HG02938 (cell line): ENCODE measurements around the gene ELL.

Experiments
- ATAC-seq: cut with Tn5 transposase; IDR thresholded peaks from one replicate; pipeline ENCODE4 v1.9.1; 2021; ENCODE audit warnings: mild to moderate bottlenecking, moderate library complexity; ENCODE audit not compliant: unreplicated experiment

ELL gene

DNA sequence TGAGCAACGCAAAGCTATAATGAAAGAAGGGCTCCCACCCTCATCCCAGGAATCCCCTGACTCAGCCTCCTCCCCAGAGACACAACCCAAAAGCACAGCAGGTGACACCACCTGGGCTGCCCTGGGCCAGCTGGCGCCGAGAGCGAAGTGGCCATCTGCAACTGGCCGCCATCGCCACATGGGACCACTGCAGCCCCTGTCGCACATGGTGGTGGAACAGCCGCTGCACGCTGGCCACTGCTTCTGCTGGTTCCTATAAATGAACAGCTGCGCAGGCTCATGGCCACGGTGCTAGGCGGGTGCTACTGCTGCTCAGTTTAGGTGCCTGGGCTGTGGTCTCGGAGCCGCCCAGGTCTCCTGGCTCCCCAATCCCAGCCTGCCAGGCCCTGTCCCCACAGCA is 72.3 kb downstream of the ELL start:
- no peak for ATAC-seq

DNA sequence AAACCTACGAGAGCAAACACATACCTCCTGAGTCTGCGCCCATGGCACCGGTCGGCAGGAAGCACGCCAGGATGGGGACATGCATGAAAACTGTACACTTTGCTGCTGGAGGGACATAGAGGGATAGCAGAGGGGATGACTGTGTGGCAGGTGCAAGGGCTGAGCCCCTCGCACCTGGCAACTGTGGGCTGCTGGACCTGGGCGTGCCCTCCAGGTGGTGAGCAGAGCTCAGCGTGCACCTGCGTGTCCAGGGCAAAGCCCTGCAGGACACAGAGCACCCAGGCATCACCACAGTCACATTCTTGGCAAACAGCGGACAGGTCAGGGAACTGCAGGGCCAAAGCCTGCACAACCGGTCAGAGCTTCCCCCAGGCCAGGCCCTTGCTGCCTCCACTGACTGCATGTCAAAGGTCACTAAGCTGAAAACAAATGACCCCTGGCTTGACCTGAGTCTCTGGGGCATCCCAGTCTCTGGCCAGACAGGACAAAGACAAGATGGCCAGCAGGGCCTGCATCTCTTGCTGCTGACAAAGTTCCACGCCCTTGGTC is 75.0 kb downstream of the ELL start:
- no peak for ATAC-seq

DNA sequence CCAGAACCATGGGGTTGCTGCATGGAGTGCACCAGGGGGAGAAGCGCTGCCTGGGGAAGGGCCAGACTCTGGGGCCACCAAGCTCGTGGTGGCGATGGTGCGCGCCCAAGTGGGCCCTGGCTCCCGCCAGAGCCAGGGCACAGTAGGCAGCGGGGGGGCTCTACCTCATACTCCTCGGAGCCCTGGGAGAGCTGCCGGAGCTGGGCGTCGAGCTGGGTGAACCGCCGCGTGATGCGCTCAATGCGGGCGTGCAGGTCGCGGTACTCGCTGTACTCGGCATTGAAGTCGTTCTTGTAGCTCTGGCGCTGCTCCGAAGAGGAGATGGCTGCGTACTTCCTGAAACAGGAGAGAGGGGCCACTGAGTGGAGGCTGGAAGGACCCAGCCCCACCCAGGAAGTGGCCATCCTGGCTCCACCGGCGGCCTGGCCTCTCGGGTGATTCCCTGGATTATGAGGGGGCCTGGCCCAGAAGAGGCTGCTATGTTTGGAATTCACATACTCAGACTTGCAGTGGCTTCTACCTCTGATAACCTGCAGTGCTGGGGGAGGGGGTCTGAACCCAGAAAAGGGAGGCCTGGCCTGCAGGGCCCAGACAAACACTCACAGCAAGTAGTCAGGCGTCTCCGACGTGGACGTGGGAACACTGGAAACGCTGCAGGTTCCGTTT is 75.6 kb downstream of the ELL start:
- ATAC-seq, result no peak

DNA sequence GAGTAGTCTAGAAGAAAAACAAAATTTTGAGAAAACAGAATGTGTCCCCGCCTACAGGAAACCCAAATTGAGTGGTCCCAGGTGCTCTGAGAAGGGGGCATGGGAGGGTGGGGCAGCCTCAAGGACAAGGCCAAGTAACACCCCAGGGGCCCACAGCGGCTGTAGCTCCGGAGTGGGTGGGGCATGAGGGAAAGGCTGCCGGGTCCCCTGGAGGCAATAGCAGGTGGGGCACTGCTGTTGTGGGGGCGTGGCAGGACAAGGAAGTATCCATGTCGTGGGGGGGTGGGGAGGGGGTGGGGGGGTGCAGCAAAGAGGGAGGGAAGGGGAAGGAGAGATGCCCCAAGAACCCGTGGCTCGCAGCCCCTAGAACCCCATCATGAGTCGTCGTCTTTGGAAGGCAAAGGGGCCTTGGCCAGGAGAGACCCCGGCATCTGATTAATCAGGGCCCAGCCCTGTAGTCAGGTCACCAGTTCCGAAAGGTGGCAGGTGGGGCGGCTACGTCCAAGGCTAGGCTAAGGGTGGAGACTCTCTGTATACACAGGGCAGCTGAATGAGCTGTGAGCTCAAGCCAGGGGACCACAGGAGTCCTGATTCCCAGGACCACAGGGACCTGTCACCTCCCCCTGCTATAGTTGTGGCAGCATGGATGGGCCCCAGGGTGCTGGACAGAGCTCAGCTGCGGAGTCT is 76.5 kb downstream of the ELL start:
- ATAC-seq, result no peak

DNA sequence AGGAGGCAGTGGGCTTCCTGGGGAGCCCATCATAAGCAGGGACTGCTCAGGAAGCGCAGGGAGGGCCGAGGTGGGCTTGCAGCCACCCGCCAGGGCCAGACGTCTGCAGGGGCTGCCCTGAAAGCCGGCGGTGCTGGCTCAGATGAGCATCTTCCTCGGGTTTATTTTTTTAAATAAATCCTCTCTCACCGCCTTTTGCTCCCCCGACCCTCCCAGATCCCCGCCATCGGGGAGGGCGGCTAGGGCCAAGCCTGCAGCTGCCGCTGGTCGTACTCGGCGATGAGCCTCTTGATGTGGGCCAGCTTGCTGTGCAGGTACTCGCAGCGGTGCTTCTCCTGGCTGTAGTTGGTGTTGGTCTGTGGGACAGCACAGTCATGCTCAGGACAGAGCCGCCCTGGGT is 77.4 kb downstream of the ELL start:
- ATAC-seq, result no peak

DNA sequence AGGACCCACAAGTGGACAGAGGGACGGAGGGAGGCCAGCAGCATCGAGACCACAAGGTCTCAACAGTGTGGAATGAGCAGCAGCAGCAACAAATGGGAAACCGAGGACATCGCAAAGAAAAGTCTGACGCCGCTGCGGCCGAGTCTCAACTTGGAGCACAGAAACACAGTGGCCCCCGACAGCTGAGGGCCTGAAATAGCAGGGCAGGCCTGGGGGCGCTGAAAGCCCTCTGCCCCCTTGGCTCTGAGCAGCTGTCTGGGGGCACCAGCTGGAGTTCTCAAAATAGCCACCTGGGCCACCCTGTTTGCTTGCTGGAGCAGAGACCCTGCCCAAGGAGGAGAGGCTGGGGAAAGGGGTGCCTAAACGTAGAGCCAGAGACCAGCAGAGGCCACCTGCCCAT is 78.0 kb downstream of the ELL start:
- ATAC-seq, result no peak

DNA sequence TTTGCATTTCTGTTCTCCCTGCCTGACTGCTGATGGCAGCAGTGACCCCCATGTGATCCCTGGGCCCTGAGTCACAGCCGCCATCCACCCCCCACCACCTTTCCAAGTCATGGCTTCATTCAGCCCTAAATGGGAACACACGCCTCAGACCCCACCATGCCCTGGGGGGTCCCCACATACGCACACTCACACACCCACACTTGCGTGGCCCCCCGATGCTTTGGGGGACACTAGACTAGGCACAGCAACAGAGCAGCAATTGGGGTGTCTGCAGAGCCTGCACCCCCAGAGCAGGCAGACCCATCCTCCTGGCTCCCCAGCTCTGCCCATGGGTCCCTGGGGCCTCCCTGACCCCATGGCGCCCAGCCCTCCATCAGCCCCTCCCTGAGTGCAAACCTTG is 78.5 kb downstream of the ELL start:
- ATAC-seq, result no peak

DNA sequence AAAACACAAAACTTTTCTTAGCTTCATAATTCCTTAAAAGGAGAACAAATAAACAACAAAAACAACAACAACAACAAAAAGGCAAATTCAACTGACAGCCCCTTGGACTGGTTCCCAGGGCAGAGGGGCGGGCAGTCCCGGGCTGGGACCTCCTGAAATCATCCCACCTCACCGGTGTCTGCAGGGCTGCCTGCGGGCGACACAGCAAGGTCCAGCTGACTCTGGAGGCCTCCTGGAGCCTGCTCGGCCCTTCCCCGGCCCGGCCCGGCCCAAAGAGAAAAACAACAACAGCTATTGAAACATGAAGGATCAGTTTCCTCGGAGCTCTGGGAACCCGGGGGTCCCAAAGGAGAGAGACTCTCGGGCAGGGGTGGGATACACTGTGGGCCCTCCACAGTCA is 78.9 kb downstream of the ELL start:
- ATAC-seq, result no peak

DNA sequence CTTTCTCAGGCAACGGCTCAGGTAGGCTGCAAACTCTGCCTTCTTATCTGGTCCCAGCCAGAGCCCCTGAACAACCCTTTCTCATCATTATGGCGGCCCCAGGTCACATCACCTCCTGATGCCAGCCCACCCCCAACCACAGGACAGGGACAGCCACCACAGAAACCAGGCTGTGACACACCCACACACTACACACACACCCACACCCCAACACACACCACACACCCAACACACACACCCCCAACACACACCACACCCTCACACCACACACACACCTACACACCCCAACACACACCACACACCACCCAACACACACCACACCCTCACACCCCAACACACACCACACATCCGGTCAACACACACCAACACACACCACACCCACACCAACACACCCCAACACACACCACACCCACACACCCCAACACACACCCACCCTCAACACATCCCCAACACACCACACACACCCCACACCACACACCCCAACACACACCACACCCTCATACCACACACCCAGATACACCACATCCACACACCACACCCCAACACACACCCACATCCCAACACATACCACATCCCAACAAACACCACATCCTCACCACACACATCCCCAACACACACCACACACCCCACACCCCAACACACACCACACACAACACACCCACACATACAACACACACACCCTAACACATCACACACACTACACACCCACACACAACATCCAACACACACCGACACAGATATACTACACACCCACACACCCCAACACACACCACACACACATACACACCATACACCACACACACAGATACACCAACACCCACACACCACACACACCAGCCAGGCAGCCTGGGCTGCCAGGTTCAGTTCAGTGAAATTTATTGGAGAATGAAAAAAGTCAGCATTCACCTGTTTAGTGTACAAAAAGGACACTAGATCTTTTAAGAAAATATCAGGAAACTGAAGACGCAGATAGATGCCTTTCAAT is 79.8 kb downstream of the ELL start:
- no peak for ATAC-seq

DNA sequence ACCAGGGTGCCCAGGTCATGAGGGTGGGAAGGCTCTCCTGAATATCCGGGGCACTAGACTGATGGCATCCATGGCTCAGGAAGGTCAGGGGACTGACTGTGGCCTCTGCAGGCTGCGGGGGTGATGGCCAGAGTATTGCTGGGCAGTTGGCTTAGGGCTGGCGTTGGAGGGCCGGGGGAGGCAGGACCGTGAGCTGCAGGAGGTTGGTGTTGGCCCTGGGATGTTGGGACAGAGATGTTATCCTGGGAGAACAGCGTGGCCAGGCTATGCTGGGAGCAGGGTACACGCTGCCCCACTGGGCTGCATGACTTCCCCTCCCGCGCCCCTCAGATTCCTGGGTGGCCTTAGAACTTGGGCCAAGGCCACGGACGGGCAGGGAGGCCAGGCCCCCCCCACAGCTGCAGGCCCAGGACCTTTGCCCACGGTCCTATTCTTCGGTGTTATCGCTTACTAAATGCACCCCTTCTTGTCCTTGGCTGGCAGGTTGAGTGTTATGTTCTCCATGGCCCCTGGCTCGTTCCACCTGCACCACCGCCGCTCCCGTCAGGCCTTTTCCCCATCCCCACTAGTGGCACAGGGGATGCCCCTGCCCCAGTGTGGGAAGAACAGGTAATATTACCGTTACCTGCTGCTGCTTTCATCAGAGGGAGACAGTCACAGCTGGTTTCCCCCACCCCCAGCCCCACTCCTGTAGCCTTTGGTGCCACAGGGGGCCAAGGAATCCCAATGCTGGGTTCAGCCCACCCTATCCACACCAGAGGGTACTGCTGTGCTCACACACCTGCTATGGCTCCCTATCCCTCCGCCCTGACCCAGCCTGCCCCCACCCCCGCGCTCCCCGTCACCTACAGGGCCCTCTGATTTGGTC is 80.7 kb downstream of the ELL start:
- no peak for ATAC-seq

DNA sequence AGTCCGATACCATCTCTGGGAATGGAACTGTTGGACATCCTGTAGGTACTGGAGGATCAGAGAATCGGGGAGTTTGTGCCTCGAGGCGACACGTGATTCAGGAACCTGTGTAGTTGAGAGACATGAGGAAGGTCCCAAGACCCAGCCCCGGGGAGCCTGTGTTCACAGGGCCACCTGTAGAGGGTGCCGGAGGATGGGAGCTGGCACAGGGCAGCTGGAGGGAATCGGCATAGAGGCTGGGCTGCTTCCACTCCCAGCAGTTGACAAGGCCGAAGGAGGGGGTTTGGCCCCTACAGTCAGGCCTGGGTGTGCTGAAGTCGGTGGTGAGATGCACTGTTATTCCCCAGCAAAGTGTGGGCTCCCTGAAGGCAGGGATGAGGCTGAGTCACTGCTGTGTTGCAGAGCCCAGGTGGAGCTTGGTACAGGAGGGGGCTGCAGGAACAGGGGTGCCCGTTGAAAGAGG is 81.4 kb downstream of the ELL start:
- no peak for ATAC-seq

DNA sequence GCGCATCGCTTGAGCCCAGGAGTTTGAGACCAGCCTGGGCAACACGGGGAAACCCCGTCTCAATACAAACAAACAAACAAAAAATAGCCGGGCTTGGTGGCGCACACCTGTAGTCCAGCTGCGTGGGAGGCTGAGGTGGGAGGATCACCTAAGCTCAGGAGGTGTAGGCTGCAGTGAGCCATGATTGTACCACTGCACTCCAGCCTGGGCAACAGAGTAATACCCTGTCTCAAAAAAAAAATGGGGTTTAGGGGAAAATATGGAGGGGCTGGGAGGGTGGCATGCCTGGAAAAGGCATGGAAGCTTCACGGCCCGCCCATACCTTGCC is 82.0 kb downstream of the ELL start:
- ATAC-seq, result no peak

DNA sequence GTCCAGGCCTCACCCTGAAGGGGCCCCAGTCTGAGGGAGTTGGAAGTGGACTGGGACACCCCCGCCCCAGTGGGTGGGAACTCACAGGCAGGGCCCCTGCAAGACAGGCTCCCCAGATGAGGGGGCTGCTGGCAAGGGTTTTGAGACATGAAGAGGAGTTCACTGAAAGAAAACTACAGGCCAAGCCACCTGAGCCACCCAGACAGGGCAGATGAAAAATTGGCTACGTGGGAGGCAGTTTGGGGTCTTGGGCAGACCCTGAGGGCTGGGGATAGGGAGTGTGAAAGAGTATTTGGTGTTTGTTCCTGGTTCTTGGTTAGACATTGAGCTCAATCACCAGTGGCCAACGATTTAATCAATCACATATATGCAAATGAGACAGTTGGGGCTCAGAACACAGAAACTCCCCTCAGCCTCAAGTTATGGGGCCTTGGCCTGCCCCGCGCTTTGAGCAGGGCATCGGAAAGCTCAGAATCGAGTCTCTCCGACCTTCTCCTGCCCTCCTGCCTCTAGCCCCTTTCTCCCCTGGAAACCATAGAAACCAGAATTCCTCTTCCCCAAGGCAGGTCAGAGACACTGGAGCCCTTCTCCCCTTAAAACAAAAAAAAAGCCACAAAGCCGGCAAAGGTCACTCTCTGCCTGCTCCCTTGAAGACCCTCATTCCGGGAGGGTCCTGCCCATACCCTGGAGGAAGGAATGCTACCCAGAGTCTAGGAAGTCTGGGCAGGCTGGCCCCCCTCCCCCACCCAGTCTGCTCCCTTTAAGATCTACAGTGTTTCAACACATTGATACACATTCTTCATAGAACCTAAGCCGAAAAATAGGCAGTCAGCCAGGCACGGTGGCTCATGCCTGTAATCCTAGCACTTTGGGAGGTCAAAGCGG is 82.6 kb downstream of the ELL start:
- ATAC-seq, result no peak

DNA sequence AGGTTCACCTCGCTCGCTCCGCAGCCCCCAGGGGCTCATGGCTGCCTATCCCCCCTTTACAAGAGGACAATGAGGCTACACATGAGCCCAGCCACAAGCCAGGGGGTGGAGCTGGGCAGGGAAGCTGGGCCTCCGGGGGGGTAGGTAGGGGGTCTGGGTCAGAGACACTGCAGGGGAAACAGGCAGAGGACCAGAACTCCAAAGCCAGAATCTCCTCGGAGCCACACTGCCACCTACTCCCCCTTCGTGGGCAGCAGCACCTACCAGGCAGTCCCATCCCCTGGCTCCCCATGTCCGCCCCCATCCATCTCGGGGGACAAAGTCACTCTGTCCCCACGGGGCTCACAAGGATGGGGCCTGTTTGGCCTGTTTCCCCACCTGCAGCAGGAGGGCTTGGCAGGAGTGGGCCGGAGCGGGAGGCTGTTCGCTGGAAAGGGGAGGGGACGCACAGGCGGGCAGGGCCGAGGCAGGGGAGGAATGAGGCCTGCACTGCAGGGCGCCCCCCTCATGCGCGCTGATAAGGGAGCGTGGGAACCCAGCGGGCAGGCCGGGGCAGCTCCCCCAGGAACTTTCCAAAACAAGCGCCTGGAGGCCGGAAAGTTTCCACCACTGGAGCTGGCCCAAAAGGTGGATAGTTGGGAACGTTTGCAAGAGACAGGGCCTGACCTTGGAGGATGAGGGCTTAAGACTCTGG is 83.4 kb downstream of the ELL start:
- ATAC-seq, result no peak

DNA sequence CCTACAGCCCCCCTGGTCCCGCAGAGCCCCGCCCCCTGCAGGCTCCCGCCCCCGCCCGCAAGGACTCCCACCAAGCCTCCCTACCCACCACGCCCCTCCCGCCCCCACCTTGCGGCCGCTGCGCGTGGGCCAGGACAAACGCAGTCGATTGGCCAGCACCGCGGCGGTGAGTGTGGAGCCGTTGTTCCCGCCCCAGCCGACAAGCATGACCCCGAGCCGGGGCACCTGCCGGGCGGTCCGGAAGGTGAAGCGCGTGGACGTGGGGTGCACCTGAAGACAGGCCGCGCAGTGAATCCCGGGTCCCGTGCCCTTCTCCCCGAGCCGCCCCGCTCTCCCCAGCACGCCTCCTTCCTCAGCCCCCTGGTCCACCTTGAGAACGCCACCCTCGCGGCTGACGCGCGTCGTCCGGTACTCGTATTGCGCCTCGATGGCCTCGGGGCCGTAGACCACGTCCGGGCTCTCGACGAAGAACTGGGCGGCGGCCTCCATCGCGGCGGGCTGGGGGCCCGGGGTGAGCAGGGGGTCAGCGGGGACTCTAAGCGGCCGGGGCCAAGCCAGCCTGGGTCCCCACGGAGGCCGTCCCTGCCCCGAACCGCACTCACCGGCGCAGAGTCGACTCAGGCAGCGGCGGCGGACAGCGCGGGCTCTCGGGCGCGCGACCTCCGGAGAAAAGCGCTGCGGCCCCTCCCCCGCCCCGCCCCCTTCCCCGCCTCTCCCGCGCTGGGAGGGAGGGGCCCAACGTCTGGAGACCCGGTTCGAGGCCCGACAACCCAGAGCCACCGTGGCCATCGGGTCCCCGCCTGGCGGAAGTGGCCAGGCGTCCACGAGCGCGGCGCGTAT is 84.2 kb downstream of the ELL start, which contains the start of gene ISYNA1:
TSS of gene ISYNA1 (minus strand) at position 643 of the 840 bp plus-strand sequence. CDS start at position 489, 154 bp downstream.
- peak; percentile 9 for ATAC-seq

DNA sequence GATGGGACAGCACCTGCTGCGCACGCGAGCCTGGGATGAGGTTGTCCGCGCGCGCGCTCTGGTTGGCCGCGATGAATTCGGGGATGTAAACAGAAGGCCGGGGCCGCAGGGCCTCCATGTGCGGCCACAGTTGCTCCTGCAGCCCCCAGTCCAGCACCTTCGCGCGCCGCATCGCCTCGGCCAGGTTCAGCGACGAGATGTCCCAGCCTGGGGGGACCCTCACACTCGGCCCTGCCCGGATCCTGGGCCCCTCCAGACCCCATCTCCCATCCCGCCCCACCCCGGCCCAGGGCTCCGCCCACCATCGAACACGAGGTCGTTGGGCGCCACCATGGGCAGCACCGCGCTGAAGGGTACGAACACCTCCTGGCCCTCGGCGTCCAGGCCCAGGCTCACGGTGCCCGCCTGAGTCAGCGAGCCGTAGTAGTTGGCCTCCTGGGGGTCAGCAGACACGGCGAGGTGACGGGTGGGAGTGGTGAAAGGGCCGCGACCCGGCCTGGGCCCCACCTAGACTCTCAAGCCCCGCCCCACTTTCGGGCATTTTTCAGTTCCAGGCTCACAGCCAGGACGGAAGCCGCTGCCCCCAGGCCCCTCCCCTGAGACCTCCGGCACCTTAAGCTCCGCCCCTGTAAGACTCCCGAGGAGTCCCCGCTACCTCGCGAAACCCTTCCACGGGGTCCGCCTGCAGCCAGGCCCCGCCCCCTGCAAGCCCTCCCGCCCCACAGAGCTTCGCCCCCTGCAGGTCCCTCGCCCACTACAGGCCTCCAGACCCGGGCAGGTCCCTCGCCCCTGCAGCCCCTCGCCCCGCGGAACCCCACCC is 85.0 kb downstream of the ELL start:
- peak; percentile 52 for ATAC-seq
